Measurements from ENCODE around the gene NOC4L.

DNA sequence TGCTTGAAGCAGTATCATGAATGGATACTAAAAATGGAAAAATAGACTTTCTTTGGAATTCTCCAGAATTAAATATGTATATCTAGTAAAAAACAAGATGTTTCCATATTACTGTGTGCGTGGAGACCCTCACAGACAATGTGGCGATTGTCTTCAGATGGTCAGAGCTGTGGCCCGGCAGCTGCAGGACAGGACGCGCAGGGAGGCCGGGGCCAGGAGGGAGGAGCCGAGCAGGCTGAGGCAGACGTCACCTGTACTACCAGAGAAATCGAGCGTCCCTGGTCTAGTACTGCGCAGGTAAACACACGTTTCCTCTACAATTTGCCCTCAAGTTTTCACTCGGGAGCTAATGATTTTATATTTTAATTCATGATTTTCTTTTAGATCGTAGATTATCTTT, 23.0 kb upstream of the NOC4L start:
- TF ChIP-seq, protein P1, sequence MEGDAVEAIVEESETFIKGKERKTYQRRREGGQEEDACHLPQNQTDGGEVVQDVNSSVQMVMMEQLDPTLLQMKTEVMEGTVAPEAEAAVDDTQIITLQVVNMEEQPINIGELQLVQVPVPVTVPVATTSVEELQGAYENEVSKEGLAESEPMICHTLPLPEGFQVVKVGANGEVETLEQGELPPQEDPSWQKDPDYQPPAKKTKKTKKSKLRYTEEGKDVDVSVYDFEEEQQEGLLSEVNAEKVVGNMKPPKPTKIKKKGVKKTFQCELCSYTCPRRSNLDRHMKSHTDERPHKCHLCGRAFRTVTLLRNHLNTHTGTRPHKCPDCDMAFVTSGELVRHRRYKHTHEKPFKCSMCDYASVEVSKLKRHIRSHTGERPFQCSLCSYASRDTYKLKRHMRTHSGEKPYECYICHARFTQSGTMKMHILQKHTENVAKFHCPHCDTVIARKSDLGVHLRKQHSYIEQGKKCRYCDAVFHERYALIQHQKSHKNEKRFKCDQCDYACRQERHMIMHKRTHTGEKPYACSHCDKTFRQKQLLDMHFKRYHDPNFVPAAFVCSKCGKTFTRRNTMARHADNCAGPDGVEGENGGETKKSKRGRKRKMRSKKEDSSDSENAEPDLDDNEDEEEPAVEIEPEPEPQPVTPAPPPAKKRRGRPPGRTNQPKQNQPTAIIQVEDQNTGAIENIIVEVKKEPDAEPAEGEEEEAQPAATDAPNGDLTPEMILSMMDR (IDR thresholded peaks at IDR 0.05) = no peak
- no peak for TF ChIP-seq RAD21 (IDR thresholded peaks at IDR 0.05; ENCODE audit: low read length)
- TF ChIP-seq CHD2 (IDR thresholded peaks at IDR 0.05; ENCODE audit: low read length, partially characterized antibody) = no peak
- no peak for TF ChIP-seq GATA2 (CRISPR knock-in tag; IDR thresholded peaks at IDR 0.05)
- no peak for TF ChIP-seq EP300 (IDR thresholded peaks at IDR 0.05; ENCODE audit: borderline replicate concordance in 1 of 2, low read depth in 1 of 2, low read length in 1 of 2)
- no peak for TF ChIP-seq SIN3A (IDR thresholded peaks at IDR 0.05; ENCODE audit: borderline replicate concordance, low read depth, low read length)
- TF ChIP-seq, protein P2, sequence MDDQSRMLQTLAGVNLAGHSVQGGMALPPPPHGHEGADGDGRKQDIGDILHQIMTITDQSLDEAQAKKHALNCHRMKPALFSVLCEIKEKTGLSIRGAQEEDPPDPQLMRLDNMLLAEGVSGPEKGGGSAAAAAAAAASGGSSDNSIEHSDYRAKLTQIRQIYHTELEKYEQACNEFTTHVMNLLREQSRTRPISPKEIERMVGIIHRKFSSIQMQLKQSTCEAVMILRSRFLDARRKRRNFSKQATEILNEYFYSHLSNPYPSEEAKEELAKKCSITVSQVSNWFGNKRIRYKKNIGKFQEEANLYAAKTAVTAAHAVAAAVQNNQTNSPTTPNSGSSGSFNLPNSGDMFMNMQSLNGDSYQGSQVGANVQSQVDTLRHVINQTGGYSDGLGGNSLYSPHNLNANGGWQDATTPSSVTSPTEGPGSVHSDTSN (IDR thresholded peaks at IDR 0.05) = no peak
- TF ChIP-seq, protein P3, sequence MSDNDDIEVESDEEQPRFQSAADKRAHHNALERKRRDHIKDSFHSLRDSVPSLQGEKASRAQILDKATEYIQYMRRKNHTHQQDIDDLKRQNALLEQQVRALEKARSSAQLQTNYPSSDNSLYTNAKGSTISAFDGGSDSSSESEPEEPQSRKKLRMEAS (IDR thresholded peaks at IDR 0.05; ENCODE audit: low read depth) = no peak
- no peak for TF ChIP-seq FOSL2 (IDR thresholded peaks at IDR 0.05; ENCODE audit: borderline replicate concordance, low read depth)

Measured in SK-N-SH (cell line).